ENCODE results near the gene GRIP2.

GRIP2 gene

DNA sequence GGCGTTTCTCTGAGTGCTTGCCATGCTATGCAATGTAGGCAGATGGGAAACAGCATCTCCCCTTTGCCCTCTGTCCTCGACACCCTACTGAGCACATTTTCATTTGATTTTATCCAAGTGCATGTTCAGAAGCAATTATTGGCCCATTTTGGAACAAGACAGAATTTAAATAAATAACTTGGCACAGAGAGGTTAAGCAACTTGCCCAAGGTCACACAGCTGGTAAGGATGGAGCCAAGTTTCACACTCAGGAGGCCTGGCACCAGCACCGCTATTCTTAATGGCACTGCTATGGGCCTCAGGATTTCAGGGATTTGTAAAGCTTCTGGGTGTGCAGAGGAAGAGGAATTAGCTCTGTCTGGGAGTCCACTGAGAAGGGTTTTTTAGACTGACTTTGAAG, 2.5 kb upstream of the GRIP2 start:
- Histone ChIP-seq H3K9me3 (ENCODE audit: low read length) (no peaks in the 10 kb centered on the region), H3K36me3 (ENCODE audit: insufficient read depth, low read length) (no peaks in the 10 kb centered on the region), H2AFZ (ENCODE audit: low read depth, low read length) (no peak overlapping the region), H3K4me3 (ENCODE audit: low read length) (no peak overlapping the region), H3K27me3 (ENCODE audit: insufficient read depth, low read length) (peaks cover 3% of the 10 kb centered on the region), H3K4me1 (ENCODE audit: insufficient read depth, low read length) (no peaks in the 10 kb centered on the region)

- Histone ChIP-seq H2AFZ (ENCODE audit: low read depth, low read length) (no peak overlapping the region), H3K36me3 (ENCODE audit: insufficient read depth, low read length) (no peaks in the 10 kb centered on the region), H3K4me1 (ENCODE audit: insufficient read depth, low read length) (no peaks in the 10 kb centered on the region), H3K4me3 (ENCODE audit: low read length) (no peak overlapping the region), H3K27me3 (ENCODE audit: insufficient read depth, low read length) (peaks cover 3% of the 10 kb centered on the region), H3K9me3 (ENCODE audit: low read length) (no peaks in the 10 kb centered on the region)
Measured at GRCh38 chr3:14541646-14542045, 1.5 kb upstream of the GRIP2 start.

DNA sequence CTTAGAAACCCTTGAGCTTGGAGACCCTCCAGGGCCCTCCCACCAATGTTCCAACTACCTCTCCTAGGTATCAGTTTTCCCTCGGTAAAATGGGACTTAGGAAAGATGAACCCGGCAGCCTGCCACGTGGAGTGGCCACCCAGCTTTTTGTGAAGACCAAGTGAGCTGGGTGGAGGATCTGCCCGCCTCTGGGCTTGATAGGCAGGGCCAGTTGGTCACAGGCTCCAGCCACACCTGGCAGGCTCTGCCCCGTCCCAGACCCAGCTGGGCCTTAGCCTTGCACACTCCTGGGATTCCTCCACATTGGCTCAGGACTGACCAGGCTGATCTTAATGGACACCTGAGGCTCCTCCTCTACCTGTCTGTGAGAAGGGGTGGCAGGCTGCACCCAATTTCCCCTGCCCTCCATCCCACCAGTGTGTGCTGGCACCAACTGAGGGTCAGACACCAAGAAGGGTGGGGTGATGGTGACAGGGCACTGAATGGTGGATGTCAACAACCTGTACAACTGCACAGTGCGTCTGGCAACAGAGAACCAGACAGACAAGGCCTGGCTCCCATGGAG, 761 bp upstream of the GRIP2 start:
- Histone ChIP-seq H3K27me3 (ENCODE audit: insufficient read depth, low read length) (peaks cover 7% of the 10 kb centered on the region), H3K4me1 (ENCODE audit: insufficient read depth, low read length) (no peaks in the 10 kb centered on the region)

GRCh38 chr3:14539384-14539741, 779 bp downstream of the GRIP2 start:
- H2AFZ ChIP-seq (ENCODE audit: low read depth, low read length): no peak overlapping the region
- no peak overlapping the region for H3K4me3 ChIP-seq (ENCODE audit: low read length)
- H3K4me1 ChIP-seq (ENCODE audit: insufficient read depth, low read length): peaks cover 10% of the 10 kb centered on the region
- H3K9me3 ChIP-seq (ENCODE audit: low read length): no peaks in the 10 kb centered on the region
- H3K36me3 ChIP-seq (ENCODE audit: insufficient read depth, low read length): no peaks in the 10 kb centered on the region
- H3K27me3 ChIP-seq (ENCODE audit: insufficient read depth, low read length): peaks cover 17% of the 10 kb centered on the region

More for the DNA sequence above, 761 bp upstream of the GRIP2 start:
- Histone ChIP-seq H3K4me3 (ENCODE audit: low read length) (no peak overlapping the region), H3K36me3 (ENCODE audit: insufficient read depth, low read length) (no peaks in the 10 kb centered on the region), H2AFZ (ENCODE audit: low read depth, low read length) (no peak overlapping the region), H3K9me3 (ENCODE audit: low read length) (no peaks in the 10 kb centered on the region)

GRCh38 chr3:14538451-14539088, 1.6 kb downstream of the GRIP2 start:
- no peaks in the 10 kb centered on the region for H3K9me3 ChIP-seq (ENCODE audit: low read length)
- H3K4me3 ChIP-seq (ENCODE audit: low read length): no peak overlapping the region
- peaks cover 22% of the 10 kb centered on the region for H3K27me3 ChIP-seq (ENCODE audit: insufficient read depth, low read length)
- H3K36me3 ChIP-seq (ENCODE audit: insufficient read depth, low read length): no peaks in the 10 kb centered on the region
- H3K4me1 ChIP-seq (ENCODE audit: insufficient read depth, low read length): peaks cover 10% of the 10 kb centered on the region
- H2AFZ ChIP-seq (ENCODE audit: low read depth, low read length): no peak overlapping the region

GRCh38 chr3:14537590-14538450, 2.3 kb downstream of the GRIP2 start:
- no peak overlapping the region for H2AFZ ChIP-seq (ENCODE audit: low read depth, low read length)
- H3K4me1 ChIP-seq (ENCODE audit: insufficient read depth, low read length): peaks cover 10% of the 10 kb centered on the region
- H3K27me3 ChIP-seq (ENCODE audit: insufficient read depth, low read length): peaks cover 24% of the 10 kb centered on the region
- H3K9me3 ChIP-seq (ENCODE audit: low read length): no peaks in the 10 kb centered on the region
- no peak overlapping the region for H3K4me3 ChIP-seq (ENCODE audit: low read length)
- no peaks in the 10 kb centered on the region for H3K36me3 ChIP-seq (ENCODE audit: insufficient read depth, low read length)

DNA sequence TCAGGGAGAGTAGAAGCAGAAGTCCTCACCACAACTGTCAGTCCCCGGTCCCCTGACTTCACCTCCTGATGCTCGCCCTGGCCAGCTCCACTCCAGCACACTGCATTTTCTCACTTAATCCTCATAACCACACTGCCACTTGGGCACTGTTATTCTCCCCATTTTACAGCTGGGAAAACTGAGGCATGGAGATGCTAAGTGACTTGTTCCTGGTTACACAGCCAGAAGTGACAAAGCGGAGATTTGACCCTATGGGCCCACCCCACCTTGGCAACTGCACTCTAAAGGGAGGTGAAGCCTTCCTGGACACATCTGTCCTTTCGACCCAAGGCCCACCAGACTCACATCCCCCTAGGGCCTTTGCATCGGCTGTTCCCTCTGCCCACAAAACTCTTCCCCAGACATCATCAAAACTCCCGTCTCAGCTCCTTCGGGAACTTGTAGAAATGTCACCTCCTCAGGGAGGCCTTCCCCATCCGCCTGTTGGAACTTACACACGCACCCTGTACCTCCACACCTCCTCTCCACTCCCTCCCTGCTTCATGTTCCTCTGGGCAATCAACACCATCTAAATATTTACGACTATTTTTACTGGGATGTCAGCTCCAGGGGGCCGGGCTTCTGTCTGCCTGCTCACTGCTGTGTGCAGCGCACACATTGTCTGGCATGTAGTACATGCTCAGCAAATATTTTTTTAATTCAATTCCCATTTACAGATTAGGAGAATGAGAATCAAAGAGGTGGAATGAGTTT, 3.1 kb downstream of the GRIP2 start:
- H3K4me3 ChIP-seq (ENCODE audit: low read length): no peak overlapping the region
- no peak overlapping the region for H2AFZ ChIP-seq (ENCODE audit: low read depth, low read length)
- peaks cover 29% of the 10 kb centered on the region for H3K27me3 ChIP-seq (ENCODE audit: insufficient read depth, low read length)
- H3K4me1 ChIP-seq (ENCODE audit: insufficient read depth, low read length): peaks cover 10% of the 10 kb centered on the region
- no peaks in the 10 kb centered on the region for H3K9me3 ChIP-seq (ENCODE audit: low read length)
- no peaks in the 10 kb centered on the region for H3K36me3 ChIP-seq (ENCODE audit: insufficient read depth, low read length)

GRCh38 chr3:14536055-14536815, 3.9 kb downstream of the GRIP2 start:
- H3K4me3 ChIP-seq (ENCODE audit: low read length): no peak overlapping the region
- H3K27me3 ChIP-seq (ENCODE audit: insufficient read depth, low read length): peaks cover 29% of the 10 kb centered on the region
- H3K4me1 ChIP-seq (ENCODE audit: insufficient read depth, low read length): peaks cover 10% of the 10 kb centered on the region
- H3K36me3 ChIP-seq (ENCODE audit: insufficient read depth, low read length): no peaks in the 10 kb centered on the region
- H3K9me3 ChIP-seq (ENCODE audit: low read length): no peaks in the 10 kb centered on the region
- no peak overlapping the region for H2AFZ ChIP-seq (ENCODE audit: low read depth, low read length)

DNA sequence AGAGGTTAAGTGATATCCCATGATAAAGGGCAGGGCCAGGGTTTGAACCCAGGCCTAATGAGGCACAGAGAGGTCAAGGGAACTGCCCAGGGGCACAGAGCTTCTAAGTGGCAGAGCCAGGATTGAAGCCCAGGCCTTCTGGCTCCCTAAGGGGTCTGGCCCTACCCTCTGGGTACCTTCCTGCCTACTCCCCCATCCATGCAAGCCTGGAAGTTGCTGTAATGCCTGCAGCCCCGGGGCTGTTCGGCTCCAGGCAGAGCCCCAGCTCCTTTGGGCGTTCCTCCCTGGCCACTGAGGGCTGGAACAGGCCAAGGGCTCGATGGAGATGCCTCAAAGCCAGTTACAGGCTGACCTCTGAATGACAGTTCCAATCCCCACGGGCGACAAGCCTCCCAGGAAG, 4.5 kb downstream of the GRIP2 start:
- H3K36me3 ChIP-seq (ENCODE audit: insufficient read depth, low read length): no peaks in the 10 kb centered on the region
- no peaks in the 10 kb centered on the region for H3K9me3 ChIP-seq (ENCODE audit: low read length)
- H3K27me3 ChIP-seq (ENCODE audit: insufficient read depth, low read length): peaks cover 29% of the 10 kb centered on the region
- no peak overlapping the region for H2AFZ ChIP-seq (ENCODE audit: low read depth, low read length)
- H3K4me3 ChIP-seq (ENCODE audit: low read length): no peak overlapping the region
- peaks cover 10% of the 10 kb centered on the region for H3K4me1 ChIP-seq (ENCODE audit: insufficient read depth, low read length)

GRCh38 chr3:14534516-14535191, 5.5 kb downstream of the GRIP2 start:
- H3K27me3 ChIP-seq (ENCODE audit: insufficient read depth, low read length): peaks cover 29% of the 10 kb centered on the region
- H3K9me3 ChIP-seq (ENCODE audit: low read length): no peaks in the 10 kb centered on the region
- peaks cover 10% of the 10 kb centered on the region for H3K4me1 ChIP-seq (ENCODE audit: insufficient read depth, low read length)
- H3K4me3 ChIP-seq (ENCODE audit: low read length): no peak overlapping the region
- no peaks in the 10 kb centered on the region for H3K36me3 ChIP-seq (ENCODE audit: insufficient read depth, low read length)
- no peak overlapping the region for H2AFZ ChIP-seq (ENCODE audit: low read depth, low read length)

GRCh38 chr3:14533457-14533958, 6.6 kb downstream of the GRIP2 start:
- no peaks in the 10 kb centered on the region for H3K9me3 ChIP-seq (ENCODE audit: low read length)
- no peak overlapping the region for H2AFZ ChIP-seq (ENCODE audit: low read depth, low read length)
- H3K4me3 ChIP-seq (ENCODE audit: low read length): no peak overlapping the region

More at GRCh38 chr3:14533457-14533958, 6.6 kb downstream of the GRIP2 start:
- H3K4me1 ChIP-seq (ENCODE audit: insufficient read depth, low read length): peaks cover 10% of the 10 kb centered on the region
- no peaks in the 10 kb centered on the region for H3K36me3 ChIP-seq (ENCODE audit: insufficient read depth, low read length)
- H3K27me3 ChIP-seq (ENCODE audit: insufficient read depth, low read length): peaks cover 29% of the 10 kb centered on the region

Measured in neuron (in vitro differentiated cells).